HEK293 (cell line): ENCODE measurements around the gene ARHGAP23.

Experiments
- SP3 ChIP-seq: fragments of 450-650 bp; formaldehyde crosslinking; IDR thresholded peaks from 2 replicates; pipeline ENCODE4 v1.5.1; 2016; ENCODE audit warnings: missing biosample characterization, missing genetic modification characterization
- TCF7L2 ChIP-seq: IDR thresholded peaks from 2 replicates; pipeline ENCODE4 v1.6.1; 2011; ENCODE audit warnings: low read depth, mild to moderate bottlenecking, inconsistent platforms, low read length, moderate library complexity, borderline replicate concordance
- ZNF114 ChIP-seq: fragments of 450-650 bp; formaldehyde crosslinking; IDR thresholded peaks from 2 replicates; pipeline ENCODE4 v1.5.0; 2017; ENCODE audit warnings: missing biosample characterization, missing genetic modification characterization
- ZNF24 ChIP-seq: fragments of 450-650 bp; formaldehyde crosslinking; IDR thresholded peaks from 2 replicates; pipeline ENCODE4 v1.5.1; 2016; ENCODE audit warnings: missing biosample characterization, missing genetic modification characterization
- ZNF335 ChIP-seq: fragments of 450-650 bp; formaldehyde crosslinking; conservative IDR thresholded peaks from 2 replicates; pipeline ENCODE4 v1.5.1; 2016; ENCODE audit warnings: missing biosample characterization, missing genetic modification characterization
- ZNF473 ChIP-seq: fragments of 450-650 bp; formaldehyde crosslinking; IDR thresholded peaks from 2 replicates; pipeline ENCODE4 v1.5.1; 2017; ENCODE audit warnings: missing biosample characterization, missing genetic modification characterization
- ZNF510 ChIP-seq: fragments of 450-650 bp; formaldehyde crosslinking; IDR thresholded peaks from 2 replicates; pipeline ENCODE4 v1.5.1; 2018; ENCODE audit warnings: mild to moderate bottlenecking, missing genetic modification characterization, missing biosample characterization; ENCODE audit not compliant: insufficient replicate concordance
- ZNF626 ChIP-seq: fragments of 450-650 bp; sonication (Bioruptor Pico); formaldehyde crosslinking; IDR thresholded peaks from 2 replicates; pipeline ENCODE4 v1.5.1; 2018; ENCODE audit warnings: missing biosample characterization, missing genetic modification characterization, inconsistent platforms
- ZNF843 ChIP-seq: fragments of 450-650 bp; formaldehyde crosslinking; IDR thresholded peaks from 2 replicates; pipeline ENCODE4 v1.5.1; 2016; ENCODE audit warnings: missing biosample characterization, missing genetic modification characterization
- TF ChIP-seq, protein P1 (sequence below): fragments of 450-650 bp; formaldehyde crosslinking; IDR thresholded peaks from 2 replicates; pipeline ENCODE4 v1.5.1; 2016; ENCODE audit warnings: missing biosample characterization, missing genetic modification characterization
- TF ChIP-seq, protein P2 (sequence below): fragments of 450-650 bp; formaldehyde crosslinking; IDR thresholded peaks from 2 replicates; pipeline ENCODE4 v1.5.1; 2016; ENCODE audit warnings: missing biosample characterization, missing genetic modification characterization
- TF ChIP-seq, protein P3 (sequence below): fragments of 450-650 bp; formaldehyde crosslinking; IDR thresholded peaks from 2 replicates; pipeline ENCODE4 v1.5.1; 2016; ENCODE audit warnings: missing biosample characterization, missing genetic modification characterization

DNA sequence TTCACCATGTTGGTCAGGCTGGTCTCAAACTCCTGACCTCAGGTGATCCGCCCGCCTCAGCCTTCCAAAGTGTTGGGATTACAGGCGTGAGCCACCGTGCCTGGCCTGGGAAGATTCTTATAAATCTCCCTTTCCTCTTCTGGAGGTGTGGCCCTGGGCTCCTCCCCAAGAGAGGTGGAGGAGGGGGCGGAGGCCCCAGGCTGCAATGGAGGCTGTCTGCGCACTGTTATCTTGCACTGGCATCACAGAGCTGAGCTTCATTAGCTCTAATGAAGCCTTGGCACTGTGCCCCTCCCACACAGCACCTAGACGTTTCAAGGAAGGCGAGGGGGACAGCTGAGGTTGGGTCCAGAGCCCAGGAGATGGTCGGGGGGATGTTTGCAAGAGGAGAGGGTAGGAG is 7.5 kb downstream of the ARHGAP23 start:
- TF ChIP-seq, protein P1, sequence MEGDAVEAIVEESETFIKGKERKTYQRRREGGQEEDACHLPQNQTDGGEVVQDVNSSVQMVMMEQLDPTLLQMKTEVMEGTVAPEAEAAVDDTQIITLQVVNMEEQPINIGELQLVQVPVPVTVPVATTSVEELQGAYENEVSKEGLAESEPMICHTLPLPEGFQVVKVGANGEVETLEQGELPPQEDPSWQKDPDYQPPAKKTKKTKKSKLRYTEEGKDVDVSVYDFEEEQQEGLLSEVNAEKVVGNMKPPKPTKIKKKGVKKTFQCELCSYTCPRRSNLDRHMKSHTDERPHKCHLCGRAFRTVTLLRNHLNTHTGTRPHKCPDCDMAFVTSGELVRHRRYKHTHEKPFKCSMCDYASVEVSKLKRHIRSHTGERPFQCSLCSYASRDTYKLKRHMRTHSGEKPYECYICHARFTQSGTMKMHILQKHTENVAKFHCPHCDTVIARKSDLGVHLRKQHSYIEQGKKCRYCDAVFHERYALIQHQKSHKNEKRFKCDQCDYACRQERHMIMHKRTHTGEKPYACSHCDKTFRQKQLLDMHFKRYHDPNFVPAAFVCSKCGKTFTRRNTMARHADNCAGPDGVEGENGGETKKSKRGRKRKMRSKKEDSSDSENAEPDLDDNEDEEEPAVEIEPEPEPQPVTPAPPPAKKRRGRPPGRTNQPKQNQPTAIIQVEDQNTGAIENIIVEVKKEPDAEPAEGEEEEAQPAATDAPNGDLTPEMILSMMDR, result no peak
- TF ChIP-seq SP3 (tag by site-specific recombination) (no peak), ZNF510 (tag by site-specific recombination) (no peak), ZNF114 (no peak), ZNF24 (tag by site-specific recombination) (no peak), ZNF843 (no peak), TCF7L2 (no peak), ZNF626 (tag by site-specific recombination) (no peak), ZNF335 (tag by site-specific recombination) (no peak), ZNF473 (tag by site-specific recombination) (no peak)
- TF ChIP-seq, protein P2, sequence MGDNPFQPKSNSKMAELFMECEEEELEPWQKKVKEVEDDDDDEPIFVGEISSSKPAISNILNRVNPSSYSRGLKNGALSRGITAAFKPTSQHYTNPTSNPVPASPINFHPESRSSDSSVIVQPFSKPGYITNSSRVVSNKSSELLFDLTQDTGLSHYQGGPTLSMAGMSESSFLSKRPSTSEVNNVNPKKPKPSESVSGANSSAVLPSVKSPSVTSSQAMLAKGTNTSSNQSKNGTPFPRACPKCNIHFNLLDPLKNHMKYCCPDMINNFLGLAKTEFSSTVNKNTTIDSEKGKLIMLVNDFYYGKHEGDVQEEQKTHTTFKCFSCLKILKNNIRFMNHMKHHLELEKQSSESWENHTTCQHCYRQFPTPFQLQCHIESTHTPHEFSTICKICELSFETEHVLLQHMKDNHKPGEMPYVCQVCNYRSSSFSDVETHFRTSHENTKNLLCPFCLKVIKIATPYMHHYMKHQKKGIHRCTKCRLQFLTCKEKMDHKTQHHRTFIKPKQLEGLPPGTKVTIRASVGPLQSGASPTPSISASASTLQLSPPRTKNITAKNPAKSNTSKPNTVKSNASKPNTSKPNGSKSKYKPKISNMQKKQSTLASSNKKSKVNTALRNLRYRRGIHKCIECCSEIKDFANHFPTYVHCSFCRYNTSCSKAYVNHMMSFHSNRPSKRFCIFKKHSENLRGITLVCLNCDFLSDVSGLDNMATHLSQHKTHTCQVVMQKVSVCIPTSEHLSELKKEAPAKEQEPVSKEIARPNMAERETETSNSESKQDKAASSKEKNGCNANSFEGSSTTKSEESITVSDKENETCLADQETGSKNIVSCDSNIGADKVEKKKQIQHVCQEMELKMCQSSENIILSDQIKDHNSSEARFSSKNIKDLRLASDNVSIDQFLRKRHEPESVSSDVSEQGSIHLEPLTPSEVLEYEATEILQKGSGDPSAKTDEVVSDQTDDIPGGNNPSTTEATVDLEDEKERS (tag by site-specific recombination), result no peak
- TF ChIP-seq, protein P3, sequence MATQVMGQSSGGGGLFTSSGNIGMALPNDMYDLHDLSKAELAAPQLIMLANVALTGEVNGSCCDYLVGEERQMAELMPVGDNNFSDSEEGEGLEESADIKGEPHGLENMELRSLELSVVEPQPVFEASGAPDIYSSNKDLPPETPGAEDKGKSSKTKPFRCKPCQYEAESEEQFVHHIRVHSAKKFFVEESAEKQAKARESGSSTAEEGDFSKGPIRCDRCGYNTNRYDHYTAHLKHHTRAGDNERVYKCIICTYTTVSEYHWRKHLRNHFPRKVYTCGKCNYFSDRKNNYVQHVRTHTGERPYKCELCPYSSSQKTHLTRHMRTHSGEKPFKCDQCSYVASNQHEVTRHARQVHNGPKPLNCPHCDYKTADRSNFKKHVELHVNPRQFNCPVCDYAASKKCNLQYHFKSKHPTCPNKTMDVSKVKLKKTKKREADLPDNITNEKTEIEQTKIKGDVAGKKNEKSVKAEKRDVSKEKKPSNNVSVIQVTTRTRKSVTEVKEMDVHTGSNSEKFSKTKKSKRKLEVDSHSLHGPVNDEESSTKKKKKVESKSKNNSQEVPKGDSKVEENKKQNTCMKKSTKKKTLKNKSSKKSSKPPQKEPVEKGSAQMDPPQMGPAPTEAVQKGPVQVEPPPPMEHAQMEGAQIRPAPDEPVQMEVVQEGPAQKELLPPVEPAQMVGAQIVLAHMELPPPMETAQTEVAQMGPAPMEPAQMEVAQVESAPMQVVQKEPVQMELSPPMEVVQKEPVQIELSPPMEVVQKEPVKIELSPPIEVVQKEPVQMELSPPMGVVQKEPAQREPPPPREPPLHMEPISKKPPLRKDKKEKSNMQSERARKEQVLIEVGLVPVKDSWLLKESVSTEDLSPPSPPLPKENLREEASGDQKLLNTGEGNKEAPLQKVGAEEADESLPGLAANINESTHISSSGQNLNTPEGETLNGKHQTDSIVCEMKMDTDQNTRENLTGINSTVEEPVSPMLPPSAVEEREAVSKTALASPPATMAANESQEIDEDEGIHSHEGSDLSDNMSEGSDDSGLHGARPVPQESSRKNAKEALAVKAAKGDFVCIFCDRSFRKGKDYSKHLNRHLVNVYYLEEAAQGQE (tag by site-specific recombination), result no peak
